ENCODE measurements around the gene PHETA1.

The PHETA1 gene, protein sequence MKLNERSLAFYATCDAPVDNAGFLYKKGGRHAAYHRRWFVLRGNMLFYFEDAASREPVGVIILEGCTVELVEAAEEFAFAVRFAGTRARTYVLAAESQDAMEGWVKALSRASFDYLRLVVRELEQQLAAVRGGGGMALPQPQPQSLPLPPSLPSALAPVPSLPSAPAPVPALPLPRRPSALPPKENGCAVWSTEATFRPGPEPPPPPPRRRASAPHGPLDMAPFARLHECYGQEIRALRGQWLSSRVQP

GRCh38 chr12:111368788-111369495 is at the start of gene PHETA1:
TSS of gene PHETA1 (minus strand) at chr12:111369095. CDS start at chr12:111363427, 5,668 bp downstream.
- peak; percentile 89 for DNase-seq (ENCODE audit: low read depth)

- DNase-seq (ENCODE audit: low read depth) = no peak
Observed at GRCh38 chr12:111418594-111418880, 49.6 kb upstream of the PHETA1 start.

- DNase-seq (ENCODE audit: low read depth) = no peak
Observed at GRCh38 chr12:111417784-111418593, 49.1 kb upstream of the PHETA1 start.

GRCh38 chr12:111417290-111417689 is 48.4 kb upstream of the PHETA1 start:
- DNase-seq (ENCODE audit: low read depth) = no peak

GRCh38 chr12:111414711-111415252 is 45.9 kb upstream of the PHETA1 start:
- DNase-seq (ENCODE audit: low read depth) = no peak

DNA sequence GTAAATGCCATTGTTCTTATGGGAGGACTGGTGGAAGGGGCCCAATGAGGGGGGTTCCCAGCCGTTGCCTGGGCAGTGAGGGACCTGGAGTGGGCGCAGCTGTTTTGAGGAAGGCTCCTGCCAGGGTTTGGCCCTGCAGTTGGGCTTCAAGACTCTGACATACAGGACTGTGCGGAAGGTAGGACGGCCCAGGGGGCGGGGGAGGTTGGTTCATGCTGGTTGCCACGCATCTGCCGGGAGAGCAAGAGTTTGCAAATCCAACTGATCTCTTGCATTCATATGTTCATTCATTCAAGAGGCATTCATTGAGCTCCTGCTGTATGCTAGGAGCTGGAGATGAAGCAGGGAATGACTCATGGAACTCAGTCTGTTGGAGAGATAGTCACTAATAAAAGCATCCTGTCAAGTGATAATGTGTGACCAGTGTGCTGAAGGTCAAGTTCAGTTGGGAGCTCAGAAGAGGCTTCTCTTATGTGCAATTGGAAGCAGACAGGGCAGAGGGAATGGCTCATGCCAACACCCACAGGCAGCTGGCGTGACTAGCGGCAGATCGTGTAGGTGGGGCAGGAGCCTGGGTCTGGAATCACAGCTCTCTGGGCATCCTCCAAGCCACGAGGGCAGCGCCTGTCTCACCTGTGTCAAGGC is 44.7 kb upstream of the PHETA1 start:
- peak; percentile 76 for DNase-seq (ENCODE audit: low read depth)

- no peak for DNase-seq (ENCODE audit: low read depth)
Observed at GRCh38 chr12:111412830-111413441, 44.0 kb upstream of the PHETA1 start.

- DNase-seq (ENCODE audit: low read depth) = no peak
Observed at GRCh38 chr12:111412007-111412829, 43.3 kb upstream of the PHETA1 start.

DNA sequence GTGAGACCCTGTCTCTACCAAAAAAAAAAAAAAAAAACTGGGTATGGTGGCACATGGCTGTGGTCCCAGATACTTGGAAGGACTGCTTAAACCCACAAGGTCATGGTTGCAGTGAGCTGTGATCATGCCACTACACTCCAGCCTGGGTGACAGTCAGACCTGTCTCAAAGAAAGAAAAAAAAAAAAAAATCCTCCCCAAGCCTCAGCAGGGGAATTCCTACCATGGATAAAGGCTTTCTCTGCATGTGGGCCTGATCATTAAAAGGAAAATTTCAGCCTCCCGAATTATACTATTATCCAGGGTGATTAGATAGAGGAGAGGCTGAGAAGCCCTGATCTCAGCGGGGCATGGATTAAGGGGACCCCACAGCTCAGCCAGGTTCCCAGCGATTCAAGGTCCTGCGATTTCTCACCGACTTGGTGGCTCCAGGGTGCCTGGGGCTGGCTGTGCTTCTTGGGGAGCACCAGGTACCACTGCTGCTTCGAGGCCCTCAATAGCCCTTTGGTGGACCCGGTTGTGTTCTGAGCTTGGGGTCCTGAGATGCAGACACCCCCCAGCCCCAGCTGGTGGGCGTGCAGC is 42.4 kb upstream of the PHETA1 start:
- no peak for DNase-seq (ENCODE audit: low read depth)

GRCh38 chr12:111410431-111411184 is 41.7 kb upstream of the PHETA1 start:
- DNase-seq (ENCODE audit: low read depth) = peak; percentile 58

- DNase-seq (ENCODE audit: low read depth) = peak; percentile 88
Observed at GRCh38 chr12:111409780-111410430, 41.0 kb upstream of the PHETA1 start.

- peak; percentile 30 for DNase-seq (ENCODE audit: low read depth)
Observed at GRCh38 chr12:111409403-111409779, 40.5 kb upstream of the PHETA1 start.

GRCh38 chr12:111408686-111409402 is 39.9 kb upstream of the PHETA1 start:
- DNase-seq (ENCODE audit: low read depth) = no peak

GRCh38 chr12:111408116-111408440 is 39.2 kb upstream of the PHETA1 start:
- no peak for DNase-seq (ENCODE audit: low read depth)

GRCh38 chr12:111407377-111408115 is 38.7 kb upstream of the PHETA1 start:
- DNase-seq (ENCODE audit: low read depth) = no peak

DNA sequence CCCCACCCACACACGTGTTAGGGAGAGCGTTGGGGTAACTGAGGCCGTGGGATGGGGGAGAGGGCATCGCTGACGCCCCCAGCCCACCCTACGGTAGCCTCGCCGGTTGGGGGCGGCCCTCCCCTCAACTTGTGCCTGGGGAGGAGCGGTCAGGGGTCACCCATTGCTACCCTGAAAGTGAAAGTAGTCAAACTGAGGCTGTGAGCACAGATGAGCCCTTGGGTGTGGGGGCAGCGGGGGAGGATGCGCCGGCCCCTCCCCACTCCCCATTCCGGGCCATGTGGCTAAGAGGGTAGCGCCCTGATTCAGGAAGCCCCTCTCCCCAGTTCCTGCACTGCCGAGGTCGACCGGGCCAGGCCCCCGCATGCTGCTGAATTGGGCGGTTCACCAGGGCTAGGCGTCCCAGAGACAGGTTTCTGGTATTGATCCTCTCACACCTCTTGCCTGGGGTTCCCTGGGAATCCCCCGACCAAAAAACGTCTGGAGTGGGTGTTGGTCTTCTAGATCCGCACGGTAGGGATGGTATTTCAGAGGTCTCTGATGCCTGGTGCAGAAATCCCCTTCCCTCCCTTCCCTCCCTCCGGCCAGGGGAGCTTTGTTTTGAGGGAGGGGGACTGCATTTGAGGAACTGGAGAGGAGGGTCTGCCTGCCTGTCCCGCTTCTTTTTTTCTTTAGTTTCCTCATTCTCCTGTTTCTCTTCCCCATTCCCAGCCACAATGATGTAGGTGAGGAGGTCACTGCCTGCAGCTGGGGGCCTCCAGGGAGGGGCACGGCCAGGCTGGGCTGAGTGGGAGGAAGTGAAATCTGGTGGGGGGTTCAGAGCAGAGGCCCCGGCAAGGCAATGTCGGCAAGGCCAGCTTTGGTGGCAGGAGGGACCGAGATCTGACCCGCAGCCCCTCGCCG is 37.8 kb upstream of the PHETA1 start:
- no peak for DNase-seq (ENCODE audit: low read depth)

GRCh38 chr12:111405859-111406473 is 37.1 kb upstream of the PHETA1 start, which contains the start of gene SH2B3:
TSS of gene SH2B3 (plus strand) at chr12:111405923. CDS start at chr12:111418146, 12,223 bp downstream.
- DNase-seq (ENCODE audit: low read depth) = no peak
